ENCODE measurements around the gene LRP8.

LRP8 gene

GRCh38 chr1:53336146-53336545, 8.3 kb upstream of the LRP8 start:
- no peak overlapping the region for H3K4me3 ChIP-seq (ENCODE audit: low read length)
- no peak overlapping the region for H2AFZ ChIP-seq (ENCODE audit: low read length)
- no peak for DNase-seq
- H3K4me1 ChIP-seq (ENCODE audit: low read length), result no peaks in the 10 kb centered on the region
- H3K27ac ChIP-seq (ENCODE audit: low read length), result no peak overlapping the region
- H3K9ac ChIP-seq (ENCODE audit: low read length), result no peak overlapping the region
- no peaks in the 10 kb centered on the region for H3F3A ChIP-seq (ENCODE audit: insufficient read depth, low read length)
- H4K20me1 ChIP-seq (ENCODE audit: insufficient read depth, low read length), result no peaks in the 10 kb centered on the region
- no peak for TF ChIP-seq EZH2 (optimal IDR thresholded peaks at IDR 0.05; ENCODE audit: low read depth, low read length)
- no peak for TF ChIP-seq EZH2phosphoT487 (IDR thresholded peaks at IDR 0.05; ENCODE audit: low read length)
- no peak for TF ChIP-seq CTCF (IDR thresholded peaks at IDR 0.05; ENCODE audit: low read length)
- no peaks in the 10 kb centered on the region for H3K27me3 ChIP-seq (replicated peaks; ENCODE audit: insufficient read depth, low read length)
- no peaks in the 10 kb centered on the region for H3K36me3 ChIP-seq (replicated peaks; ENCODE audit: insufficient read depth, low read length)
- no peak overlapping the region for H3K4me2 ChIP-seq (ENCODE audit: low read depth, low read length)
- H3K9me2 ChIP-seq (replicated peaks; ENCODE audit: insufficient read depth, low read length), result no peaks in the 10 kb centered on the region
- no peaks in the 10 kb centered on the region for H3K9me3 ChIP-seq (replicated peaks; ENCODE audit: insufficient read depth, low read length)
- H3K79me2 ChIP-seq (ENCODE audit: low read length), result no peaks in the 10 kb centered on the region

GRCh38 chr1:53335661-53336060, 7.8 kb upstream of the LRP8 start:
- no peaks in the 10 kb centered on the region for H4K20me1 ChIP-seq (ENCODE audit: insufficient read depth, low read length)
- H3K27ac ChIP-seq (ENCODE audit: low read length), result no peak overlapping the region
- DNase-seq, result no peak
- no peaks in the 10 kb centered on the region for H3F3A ChIP-seq (ENCODE audit: insufficient read depth, low read length)
- H3K9ac ChIP-seq (ENCODE audit: low read length), result no peak overlapping the region
- H3K4me2 ChIP-seq (ENCODE audit: low read depth, low read length), result no peak overlapping the region
- no peaks in the 10 kb centered on the region for H3K79me2 ChIP-seq (ENCODE audit: low read length)
- no peaks in the 10 kb centered on the region for H3K27me3 ChIP-seq (replicated peaks; ENCODE audit: insufficient read depth, low read length)
- H3K9me2 ChIP-seq (replicated peaks; ENCODE audit: insufficient read depth, low read length), result no peaks in the 10 kb centered on the region
- H3K36me3 ChIP-seq (replicated peaks; ENCODE audit: insufficient read depth, low read length), result no peaks in the 10 kb centered on the region
- H3K4me1 ChIP-seq (ENCODE audit: low read length), result no peaks in the 10 kb centered on the region
- TF ChIP-seq CTCF (IDR thresholded peaks at IDR 0.05; ENCODE audit: low read length) (no peak), EZH2phosphoT487 (IDR thresholded peaks at IDR 0.05; ENCODE audit: low read length) (no peak), EZH2 (optimal IDR thresholded peaks at IDR 0.05; ENCODE audit: low read depth, low read length) (no peak)
- no peak overlapping the region for H3K4me3 ChIP-seq (ENCODE audit: low read length)
- H3K9me3 ChIP-seq (replicated peaks; ENCODE audit: insufficient read depth, low read length), result no peaks in the 10 kb centered on the region
- no peak overlapping the region for H2AFZ ChIP-seq (ENCODE audit: low read length)

- Histone ChIP-seq H3K79me2 (ENCODE audit: low read length) (no peaks in the 10 kb centered on the region), H3K36me3 (replicated peaks; ENCODE audit: insufficient read depth, low read length) (no peaks in the 10 kb centered on the region), H3F3A (ENCODE audit: insufficient read depth, low read length) (no peaks in the 10 kb centered on the region), H3K4me2 (ENCODE audit: low read depth, low read length) (no peak overlapping the region), H2AFZ (ENCODE audit: low read length) (no peak overlapping the region), H4K20me1 (ENCODE audit: insufficient read depth, low read length) (no peaks in the 10 kb centered on the region), H3K4me1 (ENCODE audit: low read length) (no peaks in the 10 kb centered on the region), H3K9me2 (replicated peaks; ENCODE audit: insufficient read depth, low read length) (no peaks in the 10 kb centered on the region), H3K9me3 (replicated peaks; ENCODE audit: insufficient read depth, low read length) (no peaks in the 10 kb centered on the region), H3K9ac (ENCODE audit: low read length) (no peak overlapping the region), H3K27ac (ENCODE audit: low read length) (no peak overlapping the region), H3K27me3 (replicated peaks; ENCODE audit: insufficient read depth, low read length) (no peaks in the 10 kb centered on the region), H3K4me3 (ENCODE audit: low read length) (no peak overlapping the region)
- DNase-seq, result no peak
- TF ChIP-seq EZH2 (optimal IDR thresholded peaks at IDR 0.05; ENCODE audit: low read depth, low read length) (no peak), EZH2phosphoT487 (IDR thresholded peaks at IDR 0.05; ENCODE audit: low read length) (no peak), CTCF (IDR thresholded peaks at IDR 0.05; ENCODE audit: low read length) (no peak)
Observed at GRCh38 chr1:53334781-53335180, 6.9 kb upstream of the LRP8 start.

All from MM.1S (cell line).